AG09319 (cell line): Measurements from ENCODE around the gene CDA.

Experiments
- DNase-seq: peaks from one replicate; pipeline ENCODE4 v3.0.0-alpha.2; 2010; ENCODE audit warnings: low read depth; ENCODE audit errors: extremely low read depth
- TF ChIP-seq, protein P1 (sequence below): IDR thresholded peaks from 2 replicates; pipeline ENCODE4 v1.5.1; 2011; ENCODE audit warnings: low read depth, mild to moderate bottlenecking, inconsistent platforms, low read length, moderate library complexity

CDA gene

DNA sequence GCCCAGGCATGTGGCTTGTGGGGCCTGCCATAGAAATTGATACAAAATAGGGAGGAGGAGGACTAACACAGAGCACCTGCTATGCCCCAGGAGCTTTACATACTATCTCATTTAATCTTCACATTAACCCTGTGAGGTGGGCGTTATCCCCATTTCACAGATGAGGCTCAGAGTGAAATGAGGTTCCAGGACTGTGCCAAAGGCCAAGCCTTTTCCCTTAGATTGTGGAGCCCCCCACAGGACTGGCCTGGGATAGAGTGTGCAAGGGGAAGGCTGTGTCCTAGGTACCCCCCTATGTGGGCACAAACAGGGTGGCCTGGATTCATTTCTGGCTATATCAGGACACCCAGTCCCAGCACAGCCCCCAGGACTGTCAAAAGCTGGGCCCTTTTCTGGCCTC, 74.5 kb downstream of the CDA start:
- TF ChIP-seq, protein P1, sequence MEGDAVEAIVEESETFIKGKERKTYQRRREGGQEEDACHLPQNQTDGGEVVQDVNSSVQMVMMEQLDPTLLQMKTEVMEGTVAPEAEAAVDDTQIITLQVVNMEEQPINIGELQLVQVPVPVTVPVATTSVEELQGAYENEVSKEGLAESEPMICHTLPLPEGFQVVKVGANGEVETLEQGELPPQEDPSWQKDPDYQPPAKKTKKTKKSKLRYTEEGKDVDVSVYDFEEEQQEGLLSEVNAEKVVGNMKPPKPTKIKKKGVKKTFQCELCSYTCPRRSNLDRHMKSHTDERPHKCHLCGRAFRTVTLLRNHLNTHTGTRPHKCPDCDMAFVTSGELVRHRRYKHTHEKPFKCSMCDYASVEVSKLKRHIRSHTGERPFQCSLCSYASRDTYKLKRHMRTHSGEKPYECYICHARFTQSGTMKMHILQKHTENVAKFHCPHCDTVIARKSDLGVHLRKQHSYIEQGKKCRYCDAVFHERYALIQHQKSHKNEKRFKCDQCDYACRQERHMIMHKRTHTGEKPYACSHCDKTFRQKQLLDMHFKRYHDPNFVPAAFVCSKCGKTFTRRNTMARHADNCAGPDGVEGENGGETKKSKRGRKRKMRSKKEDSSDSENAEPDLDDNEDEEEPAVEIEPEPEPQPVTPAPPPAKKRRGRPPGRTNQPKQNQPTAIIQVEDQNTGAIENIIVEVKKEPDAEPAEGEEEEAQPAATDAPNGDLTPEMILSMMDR, result no peak
- DNase-seq, result no peak

DNA sequence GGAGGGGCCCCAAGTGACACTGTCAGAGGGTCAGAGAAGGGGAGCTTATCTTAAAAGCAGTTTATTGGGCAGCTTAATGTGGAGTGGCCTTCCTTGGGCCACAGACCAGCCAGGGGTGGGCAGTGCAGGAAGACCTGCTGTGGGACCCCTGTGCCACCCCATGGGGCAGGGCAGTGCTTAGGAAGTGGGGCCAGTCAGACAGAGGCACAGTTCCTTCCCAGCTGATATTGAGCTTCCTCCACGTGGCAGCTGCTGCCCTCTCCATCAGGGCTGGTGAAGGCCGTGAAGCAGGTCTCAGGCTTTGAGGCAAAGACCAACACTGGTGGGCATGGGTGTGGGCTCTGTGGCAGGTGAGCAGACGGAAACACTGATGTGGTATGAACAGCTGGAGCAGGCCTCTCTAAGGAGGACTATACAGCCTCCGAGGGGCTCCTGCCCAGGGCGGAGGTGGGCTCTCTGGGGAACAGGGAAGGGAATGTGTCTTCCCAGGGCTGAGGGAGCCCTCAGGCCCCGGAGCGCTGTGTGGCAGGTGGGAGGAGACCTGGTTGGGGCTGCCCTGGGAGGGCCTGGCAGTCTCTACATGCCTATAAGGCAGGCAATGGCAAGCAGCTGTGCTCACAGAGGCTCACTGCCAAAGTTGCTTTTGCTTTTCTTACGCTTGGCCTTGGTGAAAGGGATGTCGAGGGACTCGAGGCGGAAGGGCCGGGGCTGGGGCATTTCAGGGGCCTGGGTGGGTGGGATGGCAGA, 75.2 kb downstream of the CDA start:
- DNase-seq, result no peak
- TF ChIP-seq, protein P1, result no peak

DNA sequence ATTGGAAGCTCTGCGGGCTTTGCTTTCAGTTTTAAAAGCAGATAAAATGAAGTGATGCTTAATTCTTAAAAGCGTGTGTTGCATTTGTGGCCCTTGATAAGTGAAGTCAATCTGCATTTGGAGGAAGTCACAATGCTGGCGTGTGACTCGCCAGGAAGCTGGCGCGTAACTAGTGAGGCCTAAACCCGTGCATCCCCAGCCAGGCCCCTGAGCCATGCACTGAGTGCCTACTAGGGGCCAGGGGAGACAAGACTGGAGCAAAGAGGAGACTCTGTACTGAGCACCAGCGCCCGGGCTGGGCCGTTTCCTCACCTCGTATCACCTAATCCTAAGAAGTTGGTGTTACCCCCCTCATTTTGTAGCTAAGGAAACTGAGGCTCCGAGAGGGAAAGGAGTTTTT, 76.8 kb downstream of the CDA start:
- no peak for DNase-seq
- TF ChIP-seq, protein P1, result no peak

DNA sequence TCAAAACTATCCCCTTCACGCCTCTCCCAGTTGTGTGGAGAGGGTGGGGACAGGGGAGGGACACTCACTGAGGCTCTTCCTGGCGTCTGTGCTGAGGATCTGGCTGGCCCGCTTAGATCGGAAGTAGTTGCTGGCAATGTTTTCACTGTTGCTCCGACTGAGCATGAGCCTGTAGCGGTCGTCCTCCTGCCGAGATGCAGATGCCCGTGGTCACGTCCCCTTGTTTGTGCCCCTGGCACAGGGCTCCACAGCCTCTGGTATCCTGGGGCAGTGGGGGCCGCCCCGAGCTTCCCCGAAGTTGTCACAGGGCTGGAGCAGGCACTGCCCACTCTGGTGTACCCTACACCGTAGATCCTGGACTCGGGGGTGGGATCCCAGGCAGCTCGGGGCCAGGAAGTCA, 77.2 kb downstream of the CDA start:
- DNase-seq, result no peak
- TF ChIP-seq, protein P1, result no peak

DNA sequence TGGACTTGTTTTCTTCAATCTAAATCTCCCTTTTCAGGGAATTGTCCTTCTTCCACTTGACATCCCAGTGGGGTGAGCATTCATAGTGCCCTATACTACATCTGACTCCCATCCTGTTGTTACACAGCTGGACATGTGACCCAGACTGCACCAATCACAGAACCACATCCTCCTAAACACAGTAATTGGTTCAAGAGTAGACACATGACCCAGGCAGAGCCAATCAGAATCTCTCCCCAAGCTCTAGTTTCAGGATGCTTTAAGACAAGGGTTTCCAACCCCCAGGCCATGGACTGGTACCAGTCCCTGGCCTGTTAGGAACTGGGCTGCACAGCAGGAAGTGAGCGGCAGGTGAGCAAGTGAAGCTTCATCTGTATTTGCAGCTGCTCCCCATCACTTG, 77.9 kb downstream of the CDA start:
- DNase-seq, result no peak
- TF ChIP-seq, protein P1, result no peak
